Kidney tubule cell (primary cell): Measurements from ENCODE around the gene CDC42SE1.

ENCODE experiments used
- DNase-seq: peaks from one replicate; pipeline ENCODE4 v3.0.0-alpha.2; 2018; ENCODE audit warnings: low spot score

CDC42SE1 gene

DNA sequence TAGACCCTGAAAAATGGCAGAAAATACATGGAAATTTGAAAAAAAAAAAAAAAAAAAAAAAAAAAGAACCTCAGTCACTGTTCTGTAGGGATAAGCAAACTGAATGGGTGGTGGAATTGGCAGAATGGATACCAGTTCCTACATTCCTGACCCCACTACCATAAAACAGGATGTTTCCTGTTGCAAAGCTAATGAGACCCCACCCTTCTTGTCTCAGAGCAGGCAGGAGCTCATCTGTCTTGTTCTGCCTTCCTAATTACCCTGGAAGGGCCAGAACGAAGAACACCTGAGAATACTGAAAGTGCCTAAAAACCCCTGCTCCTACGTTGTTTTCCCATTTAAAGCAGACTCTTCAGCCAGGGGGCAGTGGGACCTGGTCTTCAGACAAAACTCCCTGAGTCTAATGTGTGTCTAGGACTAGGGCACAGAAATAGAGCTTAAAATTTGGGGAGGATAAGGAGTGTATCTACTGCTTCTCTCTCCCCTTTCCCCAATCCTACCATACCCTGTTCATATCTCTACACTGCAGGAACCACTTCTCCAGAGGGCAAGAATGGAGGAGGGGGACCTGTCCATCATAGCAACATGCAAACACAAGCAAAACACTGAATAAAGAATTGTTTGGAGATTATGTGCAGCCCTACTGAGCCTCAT lies 7.9 kb downstream of the CDC42SE1 start:
- no peak for DNase-seq

DNA sequence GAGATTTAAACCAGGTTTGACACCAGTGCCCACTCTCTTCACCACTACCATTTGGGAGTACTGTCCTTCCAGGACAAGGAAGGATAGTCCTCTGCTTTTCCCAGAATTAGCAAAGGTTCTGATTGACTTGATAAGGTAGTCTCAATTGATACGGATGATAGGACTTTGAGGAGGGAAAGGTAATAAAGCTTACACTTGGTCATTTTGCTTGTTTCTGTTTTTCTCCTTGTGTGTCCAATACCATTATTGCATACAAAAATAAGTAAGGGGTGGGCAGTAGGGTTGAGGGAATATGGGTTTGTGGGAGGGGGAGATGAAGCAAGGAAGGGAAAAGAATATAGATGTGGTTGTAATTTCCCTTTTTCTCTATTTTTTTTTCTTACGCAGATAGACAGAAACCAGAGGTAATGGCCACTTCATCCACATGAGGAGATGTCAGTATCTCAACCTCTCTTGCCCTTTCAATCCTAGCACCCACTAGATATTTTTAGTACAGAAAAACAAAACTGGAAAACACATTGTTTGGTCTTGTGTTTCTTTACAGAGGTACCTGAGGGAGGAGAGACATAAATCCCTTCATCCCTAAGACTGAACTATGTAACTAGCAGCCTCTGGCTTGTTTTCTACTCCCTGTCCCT lies 9.3 kb downstream of the CDC42SE1 start:
- DNase-seq = no peak

DNA sequence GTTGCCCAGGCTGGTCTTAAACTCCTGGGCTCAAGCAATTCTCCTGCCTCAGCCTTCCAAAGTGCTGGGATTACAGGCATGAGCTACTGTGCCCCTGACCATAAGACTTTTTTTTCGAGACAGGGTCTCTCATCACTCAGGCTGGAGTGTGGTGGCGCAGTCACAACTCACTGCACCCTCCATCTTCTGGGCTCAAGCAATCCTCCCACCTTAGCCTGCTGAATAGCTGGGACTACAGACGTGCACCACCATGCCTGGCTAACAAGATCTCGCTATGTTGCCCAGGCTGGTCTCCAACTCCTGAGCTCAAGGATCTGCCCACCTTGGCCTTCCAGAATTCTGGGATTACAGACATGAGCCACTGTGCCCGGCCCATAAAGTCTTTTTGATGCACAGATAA lies 10.0 kb downstream of the CDC42SE1 start:
- DNase-seq = no peak

DNA sequence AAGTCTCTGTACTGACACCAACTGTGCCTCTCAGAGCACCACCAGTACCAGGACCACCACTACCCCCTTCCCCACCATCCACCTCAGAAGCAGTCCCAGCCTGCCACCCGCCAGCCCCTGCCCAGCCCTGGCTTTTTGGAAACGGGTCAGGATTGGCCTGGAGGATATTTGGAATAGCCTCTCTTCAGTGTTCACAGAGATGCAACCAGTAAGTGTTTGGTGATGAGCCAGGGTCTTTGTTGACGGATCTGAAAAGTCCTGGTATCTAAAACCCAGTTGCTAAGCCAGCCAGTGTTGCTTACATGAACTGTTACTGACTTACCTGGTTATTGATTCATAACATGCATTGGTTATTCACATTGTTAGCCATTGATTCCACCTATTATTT lies 10.8 kb downstream of the CDC42SE1 start:
- no peak for DNase-seq

DNA sequence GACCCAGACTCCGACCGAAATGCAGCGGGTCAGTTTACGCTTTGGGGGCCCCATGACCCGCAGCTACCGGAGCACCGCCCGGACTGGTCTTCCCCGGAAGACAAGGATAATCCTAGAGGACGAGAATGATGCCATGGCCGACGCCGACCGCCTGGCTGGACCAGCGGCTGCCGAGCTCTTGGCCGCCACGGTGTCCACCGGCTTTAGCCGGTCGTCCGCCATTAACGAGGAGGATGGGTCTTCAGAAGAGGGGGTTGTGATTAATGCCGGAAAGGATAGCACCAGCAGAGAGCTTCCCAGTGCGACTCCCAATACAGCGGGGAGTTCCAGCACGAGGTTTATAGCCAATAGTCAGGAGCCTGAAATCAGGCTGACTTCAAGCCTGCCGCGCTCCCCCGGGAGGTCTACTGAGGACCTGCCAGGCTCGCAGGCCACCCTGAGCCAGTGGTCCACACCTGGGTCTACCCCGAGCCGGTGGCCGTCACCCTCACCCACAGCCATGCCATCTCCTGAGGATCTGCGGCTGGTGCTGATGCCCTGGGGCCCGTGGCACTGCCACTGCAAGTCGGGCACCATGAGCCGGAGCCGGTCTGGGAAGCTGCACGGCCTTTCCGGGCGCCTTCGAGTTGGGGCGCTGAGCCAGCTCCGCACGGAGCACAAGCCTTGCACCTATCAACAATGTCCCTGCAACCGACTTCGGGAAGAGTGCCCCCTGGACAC lies 11.3 kb downstream of the CDC42SE1 start:
- peak; percentile 74 for DNase-seq

DNA sequence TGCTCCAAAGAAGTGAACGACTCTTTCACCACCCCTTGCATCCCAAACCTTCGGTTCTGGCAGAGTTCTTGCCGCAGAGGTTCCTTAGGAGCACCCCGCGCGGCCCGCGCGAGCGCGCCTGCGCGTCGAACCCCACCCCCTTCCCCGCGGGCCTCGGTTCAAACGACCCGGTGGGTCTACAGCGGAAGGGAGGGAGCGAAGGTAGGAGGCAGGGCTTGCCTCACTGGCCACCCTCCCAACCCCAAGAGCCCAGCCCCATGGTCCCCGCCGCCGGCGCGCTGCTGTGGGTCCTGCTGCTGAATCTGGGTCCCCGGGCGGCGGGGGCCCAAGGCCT lies 11.9 kb downstream of the CDC42SE1 start, which contains the start of gene C1orf56:
Gene C1orf56, plus strand, starts transcription at position 161 of the 334 bp plus-strand sequence. Its CDS starts 97 bp downstream, at position 258.
- DNase-seq = peak; percentile 69

DNA sequence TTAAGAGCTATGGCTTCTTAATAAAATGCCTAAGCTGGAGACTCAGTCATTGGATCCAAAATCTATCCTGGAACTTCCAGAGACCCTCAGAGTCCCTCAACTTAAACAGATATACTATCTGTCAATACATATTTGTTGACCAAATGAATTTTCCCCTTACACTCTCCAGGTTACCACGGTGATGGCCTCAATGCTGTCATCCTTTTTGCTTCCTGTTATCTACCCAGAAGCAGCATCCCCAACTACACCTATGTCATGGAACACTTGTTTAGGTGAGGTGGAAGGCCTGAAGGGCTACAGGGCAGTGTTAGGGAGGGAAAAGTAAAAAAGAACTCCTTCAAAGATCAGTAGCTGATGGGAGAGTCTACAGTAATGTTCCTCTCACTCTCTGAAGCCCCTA lies 16.3 kb downstream of the CDC42SE1 start:
- DNase-seq = no peak

DNA sequence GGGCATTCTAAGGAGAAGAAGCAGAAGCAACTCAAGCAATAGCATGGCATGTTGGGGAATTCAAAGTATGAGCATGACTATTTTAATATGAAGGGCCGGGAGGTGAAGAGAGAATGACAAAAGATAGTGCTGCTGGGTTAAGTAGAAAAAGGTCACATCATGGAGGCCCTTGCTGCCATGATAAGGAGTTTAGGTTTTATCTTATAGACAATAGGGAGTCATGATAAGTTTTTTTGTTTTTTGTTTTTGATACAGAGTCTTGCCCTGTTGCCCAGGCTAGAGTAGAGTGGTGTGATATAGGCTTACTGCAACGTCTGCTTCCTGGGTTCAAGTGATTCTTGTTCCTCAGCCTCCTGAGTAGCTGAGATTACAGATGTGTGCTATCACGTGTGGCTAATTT lies 19.9 kb downstream of the CDC42SE1 start:
- no peak for DNase-seq

DNA sequence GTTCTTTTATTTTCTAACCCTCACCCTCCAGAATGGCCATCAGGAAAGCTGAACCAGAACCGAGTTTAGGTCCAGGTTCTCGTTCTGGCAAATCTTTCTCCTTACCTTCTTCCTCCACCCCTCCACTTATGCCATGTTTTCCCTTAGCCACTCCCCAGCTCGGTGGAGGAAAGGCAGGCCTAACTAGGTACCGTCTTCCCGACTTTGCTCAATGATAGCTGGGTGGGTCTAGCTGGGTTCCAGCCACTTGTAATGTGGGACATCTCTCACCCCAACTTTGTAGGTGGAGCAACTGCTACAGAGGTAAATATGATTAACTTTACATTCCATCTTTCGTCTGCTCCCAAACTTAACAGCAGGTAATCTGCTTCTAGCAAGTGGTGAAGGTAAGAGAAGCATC lies 22.4 kb downstream of the CDC42SE1 start:
- DNase-seq = no peak

DNA sequence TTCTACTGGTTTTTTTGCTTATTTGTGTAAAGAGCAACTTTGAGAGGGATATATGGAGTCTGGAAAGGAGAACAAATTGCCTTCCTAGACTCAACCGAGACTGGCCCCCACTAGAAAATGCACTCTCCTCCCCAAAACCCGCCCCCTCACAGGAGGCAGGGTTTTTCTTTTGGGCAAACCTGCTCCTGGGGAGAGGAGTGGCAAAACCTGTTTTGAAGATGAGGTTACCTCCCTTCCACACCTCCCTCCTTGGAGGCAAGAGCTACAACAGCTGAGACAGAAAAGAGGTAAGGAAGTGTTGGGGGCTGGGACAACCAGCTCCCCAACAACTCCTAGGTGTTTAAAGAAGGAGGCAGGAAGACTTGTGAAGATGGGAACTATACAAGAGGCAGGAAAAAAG lies 23.1 kb downstream of the CDC42SE1 start, which contains the start of gene BNIPL:
Gene BNIPL, plus strand, starts transcription at position 231 of the 400 bp plus-strand sequence. Its CDS starts 140 bp downstream, at position 371.
- DNase-seq = no peak

DNA sequence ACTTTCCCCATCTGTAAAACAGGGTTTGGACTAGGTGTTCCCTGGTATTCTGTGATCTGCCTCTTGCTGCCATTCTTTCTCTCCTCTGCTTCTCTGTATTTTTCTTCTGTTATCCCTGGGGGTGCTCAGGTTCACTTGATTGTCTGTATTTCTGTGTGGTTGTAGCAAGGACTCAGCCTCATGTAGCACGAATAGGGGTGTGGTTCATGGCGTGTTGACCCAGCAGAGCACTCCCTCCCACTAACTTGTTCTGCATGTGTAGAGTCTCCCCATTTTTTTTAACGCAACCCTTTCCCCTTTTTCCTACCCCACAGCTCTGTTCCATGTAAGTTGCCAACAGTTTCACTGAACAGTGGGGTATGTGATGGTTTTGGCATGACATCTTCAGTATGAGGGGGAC lies 24.3 kb downstream of the CDC42SE1 start:
- no peak for DNase-seq

DNA sequence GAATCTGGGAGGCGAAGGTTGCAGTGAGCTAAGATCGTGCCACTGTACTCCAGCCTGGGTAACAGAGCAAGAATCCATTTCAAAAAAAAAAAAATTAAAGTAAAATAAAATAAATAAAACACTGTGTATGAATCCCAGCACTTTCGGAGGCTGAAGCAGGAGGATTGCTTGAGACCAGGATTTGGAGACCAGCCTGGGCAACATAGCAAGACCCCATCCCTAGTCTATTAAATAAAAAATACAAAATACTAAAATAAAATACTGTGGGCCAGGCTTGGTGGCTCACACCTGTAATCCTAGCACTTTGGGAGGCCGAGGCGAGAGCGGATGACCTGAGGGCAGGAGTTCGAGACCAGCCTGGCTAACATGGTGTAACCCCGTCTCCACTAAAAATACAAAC lies 27.3 kb downstream of the CDC42SE1 start:
- no peak for DNase-seq

DNA sequence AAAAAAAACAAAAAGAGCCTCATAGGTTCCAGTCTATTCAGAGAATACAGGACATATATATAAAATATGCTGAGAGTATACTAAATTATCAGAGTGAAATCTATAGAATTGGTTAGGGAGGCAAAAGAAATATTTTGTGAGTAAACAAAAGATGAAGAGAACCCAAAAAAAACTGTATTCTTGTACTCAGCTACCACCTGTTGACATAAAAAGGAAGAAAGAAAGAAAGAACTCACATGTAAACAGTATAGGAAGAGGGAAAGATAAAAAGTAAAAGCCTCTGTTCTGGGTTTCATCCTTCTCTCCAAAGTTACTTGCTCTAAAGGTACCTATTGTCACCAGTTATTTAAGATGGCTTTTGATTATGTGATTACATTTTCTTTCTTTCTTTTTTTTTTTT lies 33.0 kb downstream of the CDC42SE1 start:
- no peak for DNase-seq

DNA sequence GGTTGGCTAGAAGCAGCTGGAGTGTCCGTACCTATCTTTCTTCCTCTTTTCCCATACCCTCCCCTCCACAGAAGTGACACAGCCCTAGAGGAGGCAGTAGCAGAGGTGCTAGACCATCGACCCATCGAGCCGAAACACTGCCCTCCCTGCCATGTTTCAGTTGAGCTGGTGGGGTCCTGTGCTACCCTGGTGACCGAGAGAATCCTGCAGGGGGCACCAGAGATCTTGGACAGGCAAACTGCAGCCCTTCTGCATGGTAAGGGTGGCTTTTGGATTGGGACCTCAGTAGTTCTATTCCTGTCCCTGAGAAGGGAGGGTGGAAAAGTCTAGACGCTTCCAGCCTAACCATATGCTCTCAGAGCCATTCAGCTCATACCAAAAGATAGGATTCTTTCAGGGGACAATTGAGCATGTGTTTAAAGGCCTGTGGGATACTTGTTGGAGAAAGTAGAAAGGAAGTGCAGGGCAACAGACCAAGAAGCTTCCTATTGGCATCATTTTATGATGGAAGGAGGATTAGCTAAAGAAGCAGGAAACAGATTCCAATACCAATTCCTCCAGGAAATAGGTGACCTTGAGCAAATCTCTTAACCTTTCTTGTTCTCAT lies 34.8 kb downstream of the CDC42SE1 start:
- peak; percentile 70 for DNase-seq

DNA sequence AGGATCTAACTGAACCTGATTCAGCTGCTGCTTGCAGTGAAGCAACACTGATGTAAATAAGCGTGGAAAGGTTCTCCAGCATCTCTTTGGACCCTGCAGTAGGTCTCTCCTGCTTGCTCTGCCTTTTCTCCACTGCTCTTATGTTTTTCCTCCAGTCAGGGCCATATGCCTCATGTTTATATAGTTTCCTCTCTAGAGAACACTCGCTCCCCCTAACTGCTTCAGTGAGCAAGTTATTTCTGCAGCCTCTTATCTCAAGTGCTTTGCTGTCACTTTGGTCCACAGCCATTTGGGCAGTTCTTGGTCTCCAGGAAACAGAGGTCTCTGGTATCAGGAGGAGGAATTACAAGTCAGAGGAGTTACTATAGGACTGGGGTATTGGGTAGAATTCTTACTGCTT lies 45.9 kb downstream of the CDC42SE1 start:
- DNase-seq = no peak

DNA sequence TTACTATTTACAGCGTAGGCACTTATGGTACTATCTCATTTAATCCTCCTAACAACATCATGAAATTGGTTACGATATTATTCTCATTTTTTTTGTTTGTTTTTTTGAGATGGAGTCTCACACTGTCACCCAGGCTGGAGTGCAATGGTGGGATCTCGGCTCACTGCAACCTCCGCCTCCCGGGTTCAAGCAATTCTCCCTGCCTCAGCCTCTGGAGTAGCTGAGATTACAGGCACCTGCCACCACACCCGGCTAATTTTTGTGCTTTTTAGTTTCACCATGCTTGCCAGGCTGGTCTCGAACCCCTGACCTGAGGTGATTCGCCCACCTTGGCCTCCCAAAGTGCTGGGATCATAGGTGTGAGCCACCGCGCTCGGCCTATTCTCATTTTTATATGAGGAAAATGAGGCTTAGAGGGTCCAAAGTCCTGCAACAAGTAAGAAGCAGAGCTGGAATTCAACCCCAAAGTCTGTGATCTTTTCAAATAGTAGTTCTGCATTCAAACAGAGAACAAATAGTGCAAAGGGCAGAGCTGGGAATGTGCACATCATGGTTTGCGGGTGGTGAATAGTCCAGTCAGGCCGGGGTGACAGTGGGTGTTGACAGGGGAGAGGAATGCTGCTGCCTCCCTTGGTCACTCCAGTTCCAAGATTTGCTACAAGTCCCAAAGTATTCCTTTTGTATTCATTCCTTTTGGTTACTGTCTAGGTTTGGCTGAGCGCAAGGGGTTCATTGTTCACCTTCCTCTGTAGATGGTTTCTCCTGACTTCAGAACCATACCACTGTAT lies 46.5 kb downstream of the CDC42SE1 start:
- no peak for DNase-seq

DNA sequence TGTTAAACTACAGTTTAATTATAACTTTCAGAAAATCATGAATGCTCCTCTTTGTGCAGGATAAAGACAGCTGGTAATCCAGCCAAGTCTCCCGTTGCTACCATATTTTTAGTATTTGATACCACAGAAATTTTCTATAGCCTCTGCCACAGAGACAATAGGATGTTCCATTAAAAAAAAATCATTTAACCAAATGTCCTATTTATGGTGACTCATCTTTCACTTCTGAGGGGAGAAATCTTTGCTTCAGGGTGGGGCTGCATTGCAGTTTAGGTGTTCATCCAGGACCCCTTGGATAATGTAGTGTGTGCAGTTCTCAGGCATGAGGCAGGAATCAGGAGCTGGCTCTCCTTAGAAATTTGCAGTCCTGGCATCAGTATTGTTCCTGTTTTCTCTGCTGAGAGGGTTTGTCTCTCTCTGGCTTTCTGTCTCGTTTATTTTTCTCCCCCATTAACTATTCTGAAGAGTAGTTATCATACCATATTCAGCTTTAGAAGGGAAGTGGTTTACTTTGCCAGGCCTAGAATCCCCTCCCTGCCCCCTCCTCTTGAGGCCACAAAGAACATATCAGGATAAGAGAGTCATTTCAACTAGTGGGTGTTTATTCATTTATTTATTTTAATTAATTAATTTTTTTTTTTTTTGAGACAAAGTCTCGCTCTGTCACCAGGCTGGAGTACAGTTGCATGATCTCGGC lies 48.1 kb downstream of the CDC42SE1 start:
- no peak for DNase-seq

DNA sequence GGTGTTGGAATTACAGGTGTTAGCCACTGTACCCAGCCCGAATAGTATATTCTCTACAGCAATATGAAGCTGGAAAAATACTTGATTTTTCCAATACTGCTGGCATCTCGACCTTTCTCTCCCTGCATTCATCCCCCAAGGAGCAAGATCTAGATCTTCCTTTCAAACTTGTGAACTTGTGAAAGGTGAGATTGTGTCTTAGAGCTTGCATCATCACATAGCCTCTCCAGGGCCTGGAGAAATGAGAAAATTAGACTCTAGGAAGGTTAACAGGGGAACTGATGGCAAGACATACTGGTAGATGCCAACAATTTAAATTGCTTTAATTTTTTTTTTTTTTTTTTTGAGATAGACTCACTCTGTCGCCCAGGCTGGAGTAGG lies 49.1 kb downstream of the CDC42SE1 start:
- DNase-seq = no peak

DNA sequence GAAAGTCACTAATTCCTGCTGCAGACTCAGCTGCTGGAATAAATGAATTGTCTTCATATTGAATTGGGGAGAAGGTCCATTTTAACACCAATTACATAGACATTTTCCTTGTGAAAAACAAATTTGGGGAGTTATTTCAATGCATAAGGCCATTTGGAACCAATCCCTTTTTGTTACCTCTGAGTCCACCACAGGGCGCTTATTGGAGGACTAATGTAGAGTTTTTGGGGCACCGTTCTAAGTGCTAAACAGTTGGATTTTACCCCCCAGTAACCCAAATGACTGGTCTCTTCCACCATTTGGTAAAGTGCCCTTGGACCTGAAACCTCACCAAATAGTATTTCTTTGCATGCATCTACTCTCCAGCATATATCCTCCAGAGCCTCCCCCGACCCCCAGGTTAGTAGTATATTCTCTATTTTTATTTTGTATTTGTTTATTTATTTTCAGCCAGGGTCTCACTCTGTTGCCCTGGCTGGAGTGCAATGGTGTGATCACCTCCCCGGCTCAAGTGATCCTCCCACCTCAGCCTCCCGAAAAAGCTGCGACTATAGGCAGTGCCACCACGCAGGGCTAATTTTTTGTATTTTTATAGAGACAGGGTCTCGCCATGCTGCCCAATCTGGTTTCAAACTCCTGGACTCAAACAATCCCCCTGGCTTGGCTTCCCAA lies 49.6 kb downstream of the CDC42SE1 start:
- no peak for DNase-seq

DNA sequence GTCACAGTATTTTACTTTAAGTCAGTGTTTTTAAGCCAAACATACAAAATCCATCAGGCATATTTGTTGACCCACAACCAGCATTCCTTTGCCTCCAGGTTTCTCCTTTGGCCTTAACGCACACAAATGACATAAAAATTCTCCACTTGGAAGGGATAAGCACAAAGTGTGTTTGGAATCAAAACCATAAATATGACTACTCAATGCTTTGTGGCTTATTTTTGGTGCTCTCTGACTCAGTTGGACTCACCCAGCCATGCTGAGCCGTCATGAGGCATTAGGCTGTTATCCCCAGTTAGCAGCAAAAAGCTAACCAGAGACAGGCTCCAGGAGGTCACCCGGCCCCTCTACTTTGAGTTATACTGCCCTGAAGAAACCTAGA lies 50.2 kb downstream of the CDC42SE1 start:
- peak; percentile 72 for DNase-seq
